K562 (cell line): ENCODE data around the gene PSMA7. TPM values are rescaled to one million over a fixed set of nuclear protein-coding genes. Genes with fewer than 3 reads are reported as not detected.

ENCODE experiments used
- ADNP ChIP-seq: fragments of 200-800 bp; sonication (Bioruptor generic); IDR thresholded peaks from 2 replicates; pipeline ENCODE4 v1.6.1; 2016; ENCODE audit warnings: missing genetic modification characterization, missing compliant biosample characterization
- CBFA2T3 ChIP-seq: fragments of 450-650 bp; IDR thresholded peaks from 2 replicates; pipeline ENCODE4 v1.6.1; 2017
- ERF ChIP-seq: fragments of 450-650 bp; formaldehyde crosslinking; IDR thresholded peaks from 2 replicates; pipeline ENCODE4 v1.4.0; 2020; ENCODE audit warnings: mild to moderate bottlenecking, mixed read lengths
- ILK ChIP-seq: fragments of 450-650 bp; IDR thresholded peaks from 2 replicates; pipeline ENCODE4 v1.6.1; 2016; ENCODE audit warnings: missing genetic modification characterization, low read depth, mild to moderate bottlenecking, missing compliant biosample characterization, moderate library complexity, borderline replicate concordance
- KLF16 ChIP-seq: IDR thresholded peaks from 2 replicates; pipeline ENCODE4 v1.6.1; 2016; ENCODE audit warnings: antibody characterized with exemption
- MTA3 ChIP-seq: fragments of 450-650 bp; formaldehyde crosslinking; IDR thresholded peaks from 2 replicates; pipeline ENCODE4 v1.6.1; 2017; ENCODE audit warnings: mild to moderate bottlenecking, borderline replicate concordance
- PRPF4 ChIP-seq: fragments of 200-400 bp; formaldehyde crosslinking; IDR thresholded peaks from one replicate; pipeline ENCODE4 v1.6.1; 2017; ENCODE audit warnings: low read length, low read depth, mild to moderate bottlenecking; ENCODE audit not compliant: insufficient read depth, poor library complexity, severe bottlenecking
- SIN3A ChIP-seq, 2 experiments: fragments of 150-350 bp in 1 of 2; IDR thresholded peaks; 2 replicates each; pipeline ENCODE4 v1.6.1; 2011 to 2016; ENCODE audit warnings: borderline replicate concordance in 2 of 2, low read depth in 2 of 2, low read length in 2 of 2, mild to moderate bottlenecking in 2 of 2, moderate library complexity in 2 of 2; ENCODE audit not compliant: control insufficient read depth in 1 of 2
- TARDBP ChIP-seq: fragments of 450-650 bp; IDR thresholded peaks from 2 replicates; pipeline ENCODE4 v1.6.1; 2016
- THRAP3 ChIP-seq: fragments of 450-650 bp; IDR thresholded peaks from 2 replicates; pipeline ENCODE4 v1.6.1; 2016; ENCODE audit warnings: mild to moderate bottlenecking, inconsistent platforms, borderline replicate concordance
- TRIM25 ChIP-seq: fragments of 450-650 bp; IDR thresholded peaks from 2 replicates; pipeline ENCODE4 v1.7.0; 2016; ENCODE audit warnings: borderline replicate concordance
- ZBED1 ChIP-seq: IDR thresholded peaks from 2 replicates; pipeline ENCODE4 v1.6.1; 2014
- ZC3H4 ChIP-seq: sonication (generic); formaldehyde crosslinking; IDR thresholded peaks from 2 replicates; pipeline ENCODE4 v1.9.0; 2021; ENCODE audit warnings: missing genetic modification reagents, borderline replicate concordance
- ZNF232 ChIP-seq: sonication (generic); formaldehyde crosslinking; IDR thresholded peaks from 2 replicates; pipeline ENCODE4 v1.8.0; 2022; ENCODE audit warnings: mild to moderate bottlenecking, missing genetic modification reagents
- ZNF274 ChIP-seq: IDR thresholded peaks from 2 replicates; pipeline ENCODE4 v1.6.1; 2011; ENCODE audit warnings: low read depth, mild to moderate bottlenecking, low read length, moderate library complexity, borderline replicate concordance
- ZNF707 ChIP-seq: fragments of 250-450 bp; sonication (Bioruptor Pico); conservative IDR thresholded peaks from 2 replicates; pipeline ENCODE4 v1.8.0; 2022; ENCODE audit warnings: inconsistent platforms, mild to moderate bottlenecking, moderate library complexity
- ZNF766 ChIP-seq: fragments of 200-800 bp; sonication (Bioruptor generic); conservative IDR thresholded peaks from 2 replicates; pipeline ENCODE4 v1.6.1; 2016; ENCODE audit warnings: missing genetic modification characterization, missing compliant biosample characterization
- polyA plus RNA-seq, 8 experiments: library from polyadenylated mRNA; depleted of rRNA in 4 of 8; stranded (reverse) in 5 of 8; unstranded in 3 of 8; fragments of >200 nt; fragmentation: Nextera tagmentation in 2 of 8; fragmentation: Illumina TruSeq in 1 of 8; extraction: Ambion mirVana in 2 of 8; extraction: Trizol in 1 of 8; gene quantifications; 2 replicates each; pipeline versions ENCODE4 v1.2.1 to v1.2.3, GENCODE V29; 2011 to 2014; ENCODE audit warnings: inconsistent platforms in 1 of 8, missing spikeins in 1 of 8
- total RNA-seq, 7 experiments: library from RNA; depleted of rRNA in 6 of 7; stranded (reverse); fragments of >200 nt in 6 of 7; fragmentation: Illumina TruSeq in 2 of 7; extraction: Trizol in 2 of 7; gene quantifications; 2 replicates each; pipeline versions ENCODE4 v1.2.1 to v1.2.3, GENCODE V29; 2011 to 2021; ENCODE audit warnings: low replicate concordance in 1 of 7
- TF ChIP-seq, protein P1 (sequence below): fragments of 450-650 bp; IDR thresholded peaks from one replicate; pipeline ENCODE4 v1.6.1; 2018; ENCODE audit warnings: mild to moderate bottlenecking, moderate library complexity; ENCODE audit not compliant: partially characterized antibody
- TF ChIP-seq, protein P2 (sequence below): fragments of 150-350 bp; IDR thresholded peaks from 2 replicates; pipeline ENCODE4 v1.6.1; 2014; ENCODE audit warnings: low read depth, mild to moderate bottlenecking, low read length, borderline replicate concordance
- TF ChIP-seq, protein P3 (sequence below): fragments of 450-650 bp; formaldehyde crosslinking; IDR thresholded peaks from 2 replicates; pipeline ENCODE4 v1.4.0; 2022; ENCODE audit warnings: mild to moderate bottlenecking, moderate library complexity

PSMA7 gene
- total and polyA plus RNA-seq, 9 of the 15 experiments (the other 6 are each of a cell fraction or from before 2014, with no cell fraction given): 257 to 510 (median 393) TPM

DNA sequence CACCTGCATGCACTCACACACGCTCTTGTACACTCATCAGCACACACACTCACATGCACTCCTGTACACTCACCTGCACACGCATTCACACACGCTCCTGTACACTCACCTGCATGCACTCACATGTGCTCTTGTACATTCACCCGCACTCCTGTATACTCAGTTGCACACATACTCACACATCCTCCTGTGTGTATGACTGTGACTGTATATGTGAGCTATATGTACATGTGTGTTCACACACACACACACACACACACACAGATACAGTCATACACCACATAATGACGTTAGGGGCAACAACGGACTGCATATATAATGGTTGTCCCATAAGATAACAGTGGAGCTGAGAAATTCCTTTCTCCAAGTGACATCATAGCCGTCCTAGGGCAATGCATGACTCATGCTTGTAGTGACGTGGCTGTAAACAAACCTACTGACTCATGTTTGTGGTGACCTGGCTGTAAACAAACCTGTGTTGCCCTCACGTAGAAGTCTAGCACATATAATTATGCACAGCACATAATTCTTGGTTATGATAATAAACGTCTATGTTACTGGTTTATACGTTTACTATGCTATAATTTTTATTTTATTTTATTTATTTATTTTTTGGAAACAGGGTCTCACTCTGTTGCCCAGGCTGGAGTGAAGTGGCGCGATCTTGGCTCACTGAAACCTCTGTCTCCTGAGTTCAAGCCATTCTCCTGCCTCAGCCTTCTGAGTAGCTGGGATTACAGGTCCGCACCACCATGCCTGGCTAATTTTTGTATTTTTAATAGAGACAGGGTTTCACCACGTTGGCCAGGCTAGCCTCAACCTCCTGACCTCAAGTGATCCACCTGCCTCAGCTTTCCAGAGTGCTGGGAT, 54.7 kb downstream of the PSMA7 start (continued):
- TF ChIP-seq TRIM25 (no peak), ADNP (tag) (no peak), ZNF766 (CRISPR knock-in tag) (no peak), ERF (CRISPR knock-in tag) (no peak), ZNF232 (CRISPR knock-in tag) (no peak), TARDBP (peak; percentile 95), CBFA2T3 (no peak), THRAP3 (no peak), ZC3H4 (no peak), ILK (tag) (no peak), ZBED1 (no peak), PRPF4 (no peak), MTA3 (peak; percentile 97), SIN3A (IDR thresholded peaks at IDR 0.05; ENCODE audit: borderline replicate concordance in 2 of 2, control insufficient read depth in 1 of 2, low read depth in 2 of 2, low read length in 2 of 2) (no peak), ZNF707 (CRISPR knock-in tag) (no peak), KLF16 (no peak), ZNF274 (no peak)
- TF ChIP-seq, protein P1, sequence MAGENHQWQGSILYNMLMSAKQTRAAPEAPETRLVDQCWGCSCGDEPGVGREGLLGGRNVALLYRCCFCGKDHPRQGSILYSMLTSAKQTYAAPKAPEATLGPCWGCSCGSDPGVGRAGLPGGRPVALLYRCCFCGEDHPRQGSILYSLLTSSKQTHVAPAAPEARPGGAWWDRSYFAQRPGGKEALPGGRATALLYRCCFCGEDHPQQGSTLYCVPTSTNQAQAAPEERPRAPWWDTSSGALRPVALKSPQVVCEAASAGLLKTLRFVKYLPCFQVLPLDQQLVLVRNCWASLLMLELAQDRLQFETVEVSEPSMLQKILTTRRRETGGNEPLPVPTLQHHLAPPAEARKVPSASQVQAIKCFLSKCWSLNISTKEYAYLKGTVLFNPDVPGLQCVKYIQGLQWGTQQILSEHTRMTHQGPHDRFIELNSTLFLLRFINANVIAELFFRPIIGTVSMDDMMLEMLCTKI: no peak
- TF ChIP-seq, protein P2, sequence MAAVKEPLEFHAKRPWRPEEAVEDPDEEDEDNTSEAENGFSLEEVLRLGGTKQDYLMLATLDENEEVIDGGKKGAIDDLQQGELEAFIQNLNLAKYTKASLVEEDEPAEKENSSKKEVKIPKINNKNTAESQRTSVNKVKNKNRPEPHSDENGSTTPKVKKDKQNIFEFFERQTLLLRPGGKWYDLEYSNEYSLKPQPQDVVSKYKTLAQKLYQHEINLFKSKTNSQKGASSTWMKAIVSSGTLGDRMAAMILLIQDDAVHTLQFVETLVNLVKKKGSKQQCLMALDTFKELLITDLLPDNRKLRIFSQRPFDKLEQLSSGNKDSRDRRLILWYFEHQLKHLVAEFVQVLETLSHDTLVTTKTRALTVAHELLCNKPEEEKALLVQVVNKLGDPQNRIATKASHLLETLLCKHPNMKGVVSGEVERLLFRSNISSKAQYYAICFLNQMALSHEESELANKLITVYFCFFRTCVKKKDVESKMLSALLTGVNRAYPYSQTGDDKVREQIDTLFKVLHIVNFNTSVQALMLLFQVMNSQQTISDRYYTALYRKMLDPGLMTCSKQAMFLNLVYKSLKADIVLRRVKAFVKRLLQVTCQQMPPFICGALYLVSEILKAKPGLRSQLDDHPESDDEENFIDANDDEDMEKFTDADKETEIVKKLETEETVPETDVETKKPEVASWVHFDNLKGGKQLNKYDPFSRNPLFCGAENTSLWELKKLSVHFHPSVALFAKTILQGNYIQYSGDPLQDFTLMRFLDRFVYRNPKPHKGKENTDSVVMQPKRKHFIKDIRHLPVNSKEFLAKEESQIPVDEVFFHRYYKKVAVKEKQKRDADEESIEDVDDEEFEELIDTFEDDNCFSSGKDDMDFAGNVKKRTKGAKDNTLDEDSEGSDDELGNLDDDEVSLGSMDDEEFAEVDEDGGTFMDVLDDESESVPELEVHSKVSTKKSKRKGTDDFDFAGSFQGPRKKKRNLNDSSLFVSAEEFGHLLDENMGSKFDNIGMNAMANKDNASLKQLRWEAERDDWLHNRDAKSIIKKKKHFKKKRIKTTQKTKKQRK: no peak
- TF ChIP-seq, protein P3, sequence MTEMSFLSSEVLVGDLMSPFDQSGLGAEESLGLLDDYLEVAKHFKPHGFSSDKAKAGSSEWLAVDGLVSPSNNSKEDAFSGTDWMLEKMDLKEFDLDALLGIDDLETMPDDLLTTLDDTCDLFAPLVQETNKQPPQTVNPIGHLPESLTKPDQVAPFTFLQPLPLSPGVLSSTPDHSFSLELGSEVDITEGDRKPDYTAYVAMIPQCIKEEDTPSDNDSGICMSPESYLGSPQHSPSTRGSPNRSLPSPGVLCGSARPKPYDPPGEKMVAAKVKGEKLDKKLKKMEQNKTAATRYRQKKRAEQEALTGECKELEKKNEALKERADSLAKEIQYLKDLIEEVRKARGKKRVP (CRISPR knock-in tag): no peak
